ENCODE data around the gene SH3RF3. TPM values are rescaled to one million over a fixed set of nuclear protein-coding genes. Genes with fewer than 3 reads are reported as not detected.

Gene SH3RF3
- total and polyA plus RNA-seq, 9 of the 15 experiments (the other 6 are each of a cell fraction or from before 2014, with no cell fraction given) = 0.02 TPM; not detected in 8

GRCh38 chr2:109421642-109422041 is 292.6 kb downstream of the SH3RF3 start:
- no peak for FAIRE-seq
- H3K4me3 ChIP-seq = no peak overlapping the region

DNA sequence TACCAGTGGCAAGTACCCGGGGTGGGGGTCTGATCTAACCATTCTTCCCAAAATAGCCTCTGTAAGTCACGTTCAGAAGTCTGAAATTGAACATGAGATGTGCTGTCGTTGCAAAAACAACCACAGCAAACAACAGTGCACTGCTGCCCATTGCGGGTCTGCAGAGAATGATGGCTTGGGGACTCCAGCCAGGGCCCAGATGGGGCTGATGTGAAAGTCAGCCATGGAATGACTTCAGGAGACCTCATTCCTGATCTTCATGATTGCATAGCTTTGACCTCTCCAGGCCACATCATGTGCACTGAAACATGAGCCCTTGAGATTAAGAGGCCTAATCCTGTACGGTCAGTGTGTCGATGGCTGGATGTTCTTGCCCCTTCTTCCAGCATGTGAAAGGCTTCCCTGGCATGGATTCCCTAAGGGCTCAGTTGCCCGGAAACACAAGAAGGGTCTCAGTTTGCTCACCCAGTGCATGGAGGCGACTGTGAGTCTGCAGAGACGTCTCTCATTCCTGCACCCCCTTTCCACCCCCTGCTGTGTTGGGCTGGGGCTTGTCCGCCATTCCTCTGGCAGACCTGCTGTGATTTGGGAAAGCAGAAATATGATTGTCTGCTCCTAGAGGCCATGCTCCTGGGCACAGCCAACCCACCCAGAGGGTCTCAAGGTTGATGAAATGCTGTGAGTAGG is 293.2 kb downstream of the SH3RF3 start:
- no peak overlapping the region for H3K27ac ChIP-seq (ENCODE audit: extremely low read depth, low read depth, low read length)
- H3K27me3 ChIP-seq (ENCODE audit: control insufficient read depth in 2 of 2, insufficient read depth in 2 of 2, low read length in 2 of 2) = peaks cover 2 to 56% of the 10 kb centered on the region in 2 experiments; a peak in 3 of 5 replicates
- H3K36me3 ChIP-seq (ENCODE audit: control insufficient read depth, insufficient read depth, low read length) = no peaks in the 10 kb centered on the region
- no peak overlapping the region for H3K4me3 ChIP-seq
- ATAC-seq (no peak), DNase-seq (ENCODE audit: extremely low read depth in 1 of 4, low spot score in 3 of 4) (no peak), FAIRE-seq (no peak)
- H3K4me2 ChIP-seq (ENCODE audit: insufficient read depth, low read length) = no peak overlapping the region
- in situ Hi-C loops (cut with MboI) (no loop called here), intact Hi-C loops (cut with micrococcal nuclease) (no loop called here)
- no peaks in the 10 kb centered on the region for H3K79me2 ChIP-seq (ENCODE audit: control insufficient read depth, insufficient read depth, low read length)
- H2AFZ ChIP-seq (ENCODE audit: low read depth, low read length) = no peak overlapping the region
- no TSS peak for BruUV-seq (replicated peaks)
- 0 out of 2 replicates have a peak, but pooled peaks cover 3% of the 10 kb centered on the region for H4K20me1 ChIP-seq (replicated peaks; ENCODE audit: control insufficient read depth, insufficient read depth, low read length)
- H3K4me1 ChIP-seq (replicated peaks in 1 of 2; ENCODE audit: control insufficient read depth in 2 of 2, insufficient read depth in 2 of 2, low read length in 2 of 2) = no peaks in the 10 kb centered on the region; a peak in 1 of 5 replicates
- H3K9me3 ChIP-seq (replicated peaks; ENCODE audit: control insufficient read depth, insufficient read depth, low read depth, low read length) = no peaks in the 10 kb centered on the region
- H3K9me1 ChIP-seq (ENCODE audit: control insufficient read depth, insufficient read depth, low read length) = no peaks in the 10 kb centered on the region
- 0% methylated on average over 8 of the region's 10 CpGs for WGBS (ENCODE audit: insufficient coverage, low coverage, missing lambda C conversion rate)
- POLR2A ChIA-PET = no interaction called here
- CTCF ChIA-PET (ENCODE audit: low intra/inter-chr PET ratio) = no interaction called here
- H3K9ac ChIP-seq (ENCODE audit: insufficient read depth in 1 of 2, low read depth in 2 of 2, low read length in 2 of 2) = no peak overlapping the region
- TF ChIP-seq NFRKB (IDR thresholded peaks at IDR 0.05; ENCODE audit: low read depth) (no peak), PRPF4 (IDR thresholded peaks at IDR 0.05; ENCODE audit: insufficient read depth, low read depth, low read length, poor library complexity, severe bottlenecking) (no peak), ZNF696 (CRISPR knock-in tag; conservative IDR thresholded peaks at IDR 0.05) (no peak), FOXO4 (CRISPR knock-in tag; IDR thresholded peaks at IDR 0.05) (no peak)
- TF ChIP-seq, protein P1, sequence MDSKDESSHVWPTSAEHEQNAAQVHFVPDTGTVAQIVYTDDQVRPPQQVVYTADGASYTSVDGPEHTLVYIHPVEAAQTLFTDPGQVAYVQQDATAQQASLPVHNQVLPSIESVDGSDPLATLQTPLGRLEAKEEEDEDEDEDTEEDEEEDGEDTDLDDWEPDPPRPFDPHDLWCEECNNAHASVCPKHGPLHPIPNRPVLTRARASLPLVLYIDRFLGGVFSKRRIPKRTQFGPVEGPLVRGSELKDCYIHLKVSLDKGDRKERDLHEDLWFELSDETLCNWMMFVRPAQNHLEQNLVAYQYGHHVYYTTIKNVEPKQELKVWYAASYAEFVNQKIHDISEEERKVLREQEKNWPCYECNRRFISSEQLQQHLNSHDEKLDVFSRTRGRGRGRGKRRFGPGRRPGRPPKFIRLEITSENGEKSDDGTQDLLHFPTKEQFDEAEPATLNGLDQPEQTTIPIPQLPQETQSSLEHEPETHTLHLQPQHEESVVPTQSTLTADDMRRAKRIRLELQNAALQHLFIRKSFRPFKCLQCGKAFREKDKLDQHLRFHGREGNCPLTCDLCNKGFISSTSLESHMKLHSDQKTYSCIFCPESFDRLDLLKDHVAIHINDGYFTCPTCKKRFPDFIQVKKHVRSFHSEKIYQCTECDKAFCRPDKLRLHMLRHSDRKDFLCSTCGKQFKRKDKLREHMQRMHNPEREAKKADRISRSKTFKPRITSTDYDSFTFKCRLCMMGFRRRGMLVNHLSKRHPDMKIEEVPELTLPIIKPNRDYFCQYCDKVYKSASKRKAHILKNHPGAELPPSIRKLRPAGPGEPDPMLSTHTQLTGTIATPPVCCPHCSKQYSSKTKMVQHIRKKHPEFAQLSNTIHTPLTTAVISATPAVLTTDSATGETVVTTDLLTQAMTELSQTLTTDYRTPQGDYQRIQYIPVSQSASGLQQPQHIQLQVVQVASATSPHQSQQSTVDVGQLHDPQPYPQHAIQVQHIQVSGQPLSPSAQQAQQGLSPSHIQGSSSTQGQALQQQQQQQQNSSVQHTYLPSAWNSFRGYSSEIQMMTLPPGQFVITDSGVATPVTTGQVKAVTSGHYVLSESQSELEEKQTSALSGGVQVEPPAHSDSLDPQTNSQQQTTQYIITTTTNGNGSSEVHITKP (IDR thresholded peaks at IDR 0.05; ENCODE audit: partially characterized antibody) = no peak

More at GRCh38 chr2:109421642-109422041, 292.6 kb downstream of the SH3RF3 start:
- ATAC-seq = no peak
- BruUV-seq (replicated peaks) = no TSS peak
- Histone ChIP-seq H3K27me3 (ENCODE audit: control insufficient read depth in 2 of 2, insufficient read depth in 2 of 2, low read length in 2 of 2) (peaks cover 2 to 60% of the 10 kb centered on the region in 2 experiments; a peak in 3 of 5 replicates), H3K27ac (ENCODE audit: extremely low read depth, low read depth, low read length) (no peak overlapping the region), H2AFZ (ENCODE audit: low read depth, low read length) (no peak overlapping the region), H3K9ac (ENCODE audit: insufficient read depth in 1 of 2, low read depth in 2 of 2, low read length in 2 of 2) (no peak overlapping the region), H3K36me3 (ENCODE audit: control insufficient read depth, insufficient read depth, low read length) (no peaks in the 10 kb centered on the region), H3K9me3 (replicated peaks; ENCODE audit: control insufficient read depth, insufficient read depth, low read depth, low read length) (no peaks in the 10 kb centered on the region), H3K79me2 (ENCODE audit: control insufficient read depth, insufficient read depth, low read length) (no peaks in the 10 kb centered on the region), H3K9me1 (ENCODE audit: control insufficient read depth, insufficient read depth, low read length) (no peaks in the 10 kb centered on the region), H3K4me1 (replicated peaks in 1 of 2; ENCODE audit: control insufficient read depth in 2 of 2, insufficient read depth in 2 of 2, low read length in 2 of 2) (no peaks in the 10 kb centered on the region; a peak in 1 of 5 replicates), H3K4me2 (ENCODE audit: insufficient read depth, low read length) (no peak overlapping the region), H4K20me1 (replicated peaks; ENCODE audit: control insufficient read depth, insufficient read depth, low read length) (0 out of 2 replicates have a peak, but pooled peaks cover 3% of the 10 kb centered on the region)
- intact Hi-C loops (cut with micrococcal nuclease) = no loop called here
- DNase-seq (ENCODE audit: extremely low read depth in 1 of 4, low spot score in 3 of 4) = no peak
- ChIA-PET CTCF (ENCODE audit: low intra/inter-chr PET ratio) (no interaction called here), POLR2A (interaction anchor here (0.6 kb wide), 1 partner anchor 196 kb away, joined by 3 read pairs; no protein-coding TSS in a partner anchor)
- TF ChIP-seq GABPA (tag; conservative IDR thresholded peaks at IDR 0.05; ENCODE audit: low read depth) (no peak), MCM5 (IDR thresholded peaks at IDR 0.05; ENCODE audit: low read depth) (no peak), PHF8 (IDR thresholded peaks at IDR 0.05; ENCODE audit: borderline replicate concordance, low read length) (no peak), MED1 (CRISPR knock-in tag; IDR thresholded peaks at IDR 0.05; ENCODE audit: borderline replicate concordance) (no peak), CREB1 (IDR thresholded peaks at IDR 0.05) (no peak), CREB1 (CRISPR knock-in tag; IDR thresholded peaks at IDR 0.05) (no peak)
- in situ Hi-C loops (cut with MboI) = no loop called here
- WGBS (ENCODE audit: insufficient coverage, low coverage, missing lambda C conversion rate) = 0% methylated on average over 3 of the region's 3 CpGs
